HUDEP-2 (cell line): Measurements from ENCODE around the gene CTBP2.

Experiments
- DNase-seq, 76 experiments: peaks; one replicate each; lab custom pipeline; 2025; ENCODE audit not compliant: unreplicated experiment in 76 of 76; lab: John Stamatoyannopoulos, UW

The CTBP2 gene

GRCh38 chr10:125000366-125001312 is 159.7 kb downstream of the CTBP2 start:
- peak in 3 of 76 experiments; percentile 7 to 14 (median 13) for DNase-seq

- DNase-seq, result no peak
Observed at GRCh38 chr10:124999433-125000365, 160.7 kb downstream of the CTBP2 start.

- peak in 3 of 76 experiments; percentile 10 to 20 (median 11) for DNase-seq
Observed at GRCh38 chr10:124998624-124999291, 161.6 kb downstream of the CTBP2 start.

GRCh38 chr10:124997771-124998623 is 162.4 kb downstream of the CTBP2 start:
- DNase-seq, result peak in 64 of 76 experiments; percentile 5 to 79 (median 50)

- no peak for DNase-seq
Observed at GRCh38 chr10:124997306-124997705, 163.1 kb downstream of the CTBP2 start.

GRCh38 chr10:124996854-124997215 is 163.5 kb downstream of the CTBP2 start:
- no peak for DNase-seq

- DNase-seq, result no peak
Observed at GRCh38 chr10:124996127-124996853, 164.1 kb downstream of the CTBP2 start.

- DNase-seq, result no peak
Observed at GRCh38 chr10:124995605-124996004, 164.8 kb downstream of the CTBP2 start.

GRCh38 chr10:124994573-124995473 is 165.5 kb downstream of the CTBP2 start:
- DNase-seq, result no peak

GRCh38 chr10:124993736-124994451 is 166.5 kb downstream of the CTBP2 start:
- DNase-seq, result no peak

GRCh38 chr10:124993345-124993708 is 167.0 kb downstream of the CTBP2 start:
- DNase-seq, result no peak

- peak in 43 of 76 experiments; percentile 8 to 63 (median 30) for DNase-seq
Observed at GRCh38 chr10:124992462-124993344, 167.7 kb downstream of the CTBP2 start.

GRCh38 chr10:124991835-124992234 is 168.5 kb downstream of the CTBP2 start:
- DNase-seq, result no peak

GRCh38 chr10:124990671-124991625 is 169.4 kb downstream of the CTBP2 start:
- no peak for DNase-seq

GRCh38 chr10:124989526-124989925 is 170.8 kb downstream of the CTBP2 start:
- DNase-seq, result no peak
